GM18951 (cell line): Measurements from ENCODE around the gene TUBGCP5.

Experiments used
- POLR2A ChIP-seq: IDR thresholded peaks from 4 replicates; pipeline ENCODE4 v1.6.1; 2011; ENCODE audit warnings: mild to moderate bottlenecking; ENCODE audit not compliant: insufficient read length, insufficient read depth; ENCODE audit errors: extremely low read depth
- in situ Hi-C: fragments of 300-500 bp; cut with MboI; formaldehyde crosslinking; loops from one replicate; pipeline ENCODE4 v1.12.0; 2022; ENCODE audit warnings: low sequenced_read_pairs, mixed read lengths, inconsistent platforms; ENCODE audit not compliant: unreplicated experiment

TUBGCP5 gene

GRCh38 chr15:22960126-22960525, 79.2 kb downstream of the TUBGCP5 start:
- TF ChIP-seq POLR2A = no peak
- in situ Hi-C loops = no loop called here

- in situ Hi-C loops = no loop called here
- TF ChIP-seq POLR2A = no peak
Measured at GRCh38 chr15:22959321-22960101, 79.9 kb downstream of the TUBGCP5 start.

GRCh38 chr15:22958487-22959280, 80.7 kb downstream of the TUBGCP5 start:
- in situ Hi-C loops = no loop called here
- TF ChIP-seq POLR2A = no peak

GRCh38 chr15:22956978-22957260, 82.5 kb downstream of the TUBGCP5 start:
- no peak for TF ChIP-seq POLR2A
- in situ Hi-C loops = no loop called here

- no peak for TF ChIP-seq POLR2A
- in situ Hi-C loops = no loop called here
Measured at GRCh38 chr15:22956257-22956977, 83.0 kb downstream of the TUBGCP5 start.

GRCh38 chr15:22955544-22956119, 83.7 kb downstream of the TUBGCP5 start:
- in situ Hi-C loops = no loop called here

GRCh38 chr15:22954798-22955543, 84.4 kb downstream of the TUBGCP5 start:
- TF ChIP-seq POLR2A = no peak
- in situ Hi-C loops = no loop called here

More at GRCh38 chr15:22955544-22956119, 83.7 kb downstream of the TUBGCP5 start:
- no peak for TF ChIP-seq POLR2A

- in situ Hi-C loops = no loop called here
- TF ChIP-seq POLR2A = no peak
Measured at GRCh38 chr15:22954326-22954725, 85.0 kb downstream of the TUBGCP5 start.

GRCh38 chr15:22952796-22953579, 86.4 kb downstream of the TUBGCP5 start:
- in situ Hi-C loops = no loop called here
- TF ChIP-seq POLR2A = no peak

GRCh38 chr15:22951381-22952280, 87.7 kb downstream of the TUBGCP5 start:
- in situ Hi-C loops = no loop called here

GRCh38 chr15:22951031-22951380, 88.4 kb downstream of the TUBGCP5 start:
- in situ Hi-C loops = no loop called here
- TF ChIP-seq POLR2A = no peak

More at GRCh38 chr15:22951381-22952280, 87.7 kb downstream of the TUBGCP5 start:
- no peak for TF ChIP-seq POLR2A
